ENCODE measurements around the gene NTN5. TPM values are rescaled to one million over a fixed set of nuclear protein-coding genes. Genes with fewer than 3 reads are reported as not detected.

The NTN5 gene
- total and polyA plus RNA-seq, 2 experiments from 2014 or later, result 0.33 TPM; not detected in 1

DNA sequence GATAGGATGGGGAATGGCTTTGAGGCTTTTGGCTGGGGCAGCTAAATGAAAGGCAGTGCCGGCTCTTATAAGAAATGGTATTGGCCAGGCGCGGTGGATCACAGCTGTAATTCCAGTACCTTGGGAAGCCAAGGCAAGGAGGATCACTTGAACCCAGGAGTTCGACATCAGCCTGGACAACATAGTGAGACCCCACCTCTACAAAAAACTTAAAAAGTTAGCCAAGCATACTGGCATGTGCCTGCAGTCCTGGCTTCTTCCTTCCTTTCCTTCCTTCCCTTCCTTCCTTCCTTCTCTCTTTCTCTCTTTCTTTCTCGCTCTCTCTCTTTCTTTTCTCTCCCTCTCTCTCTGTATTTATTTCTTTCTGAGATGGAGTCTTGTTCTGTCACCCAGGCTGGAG is 30.0 kb downstream of the NTN5 start:
- Histone ChIP-seq H3K9me3 (ENCODE audit: low read depth) (no peaks in the 10 kb centered on the region), H4K20me1 (ENCODE audit: insufficient read depth, poor library complexity, severe bottlenecking) (no peaks in the 10 kb centered on the region), H3K36me3 (replicated peaks; ENCODE audit: insufficient read depth, low read depth) (no peaks in the 10 kb centered on the region), H3K4me2 (no peak overlapping the region), H3K4me3 (no peak overlapping the region), H3K4me1 (ENCODE audit: insufficient read depth) (peaks cover 11% of the 10 kb centered on the region), H3K27ac (no peak overlapping the region), H2AFZ (no peak overlapping the region), H3K27me3 (no peaks in the 10 kb centered on the region), H3K9me2 (replicated peaks; ENCODE audit: insufficient read depth) (no peaks in the 10 kb centered on the region), H3K79me2 (no peaks in the 10 kb centered on the region)
- DNase-seq (ENCODE audit: low spot score), result no peak
- WGBS (ENCODE audit: low lambda C conversion rate, missing lambda C conversion rate), result 96% methylated on average over 5 of the region's 5 CpGs
- TF ChIP-seq, protein P1, sequence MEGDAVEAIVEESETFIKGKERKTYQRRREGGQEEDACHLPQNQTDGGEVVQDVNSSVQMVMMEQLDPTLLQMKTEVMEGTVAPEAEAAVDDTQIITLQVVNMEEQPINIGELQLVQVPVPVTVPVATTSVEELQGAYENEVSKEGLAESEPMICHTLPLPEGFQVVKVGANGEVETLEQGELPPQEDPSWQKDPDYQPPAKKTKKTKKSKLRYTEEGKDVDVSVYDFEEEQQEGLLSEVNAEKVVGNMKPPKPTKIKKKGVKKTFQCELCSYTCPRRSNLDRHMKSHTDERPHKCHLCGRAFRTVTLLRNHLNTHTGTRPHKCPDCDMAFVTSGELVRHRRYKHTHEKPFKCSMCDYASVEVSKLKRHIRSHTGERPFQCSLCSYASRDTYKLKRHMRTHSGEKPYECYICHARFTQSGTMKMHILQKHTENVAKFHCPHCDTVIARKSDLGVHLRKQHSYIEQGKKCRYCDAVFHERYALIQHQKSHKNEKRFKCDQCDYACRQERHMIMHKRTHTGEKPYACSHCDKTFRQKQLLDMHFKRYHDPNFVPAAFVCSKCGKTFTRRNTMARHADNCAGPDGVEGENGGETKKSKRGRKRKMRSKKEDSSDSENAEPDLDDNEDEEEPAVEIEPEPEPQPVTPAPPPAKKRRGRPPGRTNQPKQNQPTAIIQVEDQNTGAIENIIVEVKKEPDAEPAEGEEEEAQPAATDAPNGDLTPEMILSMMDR (IDR thresholded peaks at IDR 0.05; ENCODE audit: poor library complexity), result no peak
- TF ChIP-seq EZH2phosphoT487 (IDR thresholded peaks at IDR 0.05; ENCODE audit: low read depth, severe bottlenecking, unreplicated experiment), result no peak
- no peak for TF ChIP-seq EZH2 (IDR thresholded peaks at IDR 0.05; ENCODE audit: borderline replicate concordance)

DNA sequence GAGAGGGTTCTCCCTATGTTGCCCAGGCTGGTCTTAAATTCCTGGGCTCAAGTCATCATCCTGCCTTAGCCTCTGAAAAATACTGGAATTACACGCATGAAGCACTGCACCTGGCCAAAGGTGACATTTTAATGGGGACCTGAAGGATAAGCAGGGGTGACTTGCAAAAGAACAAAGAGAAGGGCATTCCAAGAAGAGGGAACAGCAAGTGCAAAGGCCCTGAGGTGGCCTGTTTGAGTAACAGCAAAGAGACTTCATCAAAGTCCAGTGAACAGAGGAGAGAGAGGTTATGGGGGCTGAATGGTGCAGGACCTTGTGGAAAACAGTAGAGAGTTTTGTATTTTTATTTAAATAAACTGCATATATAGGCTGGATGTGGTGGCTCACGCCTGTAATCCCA is 31.0 kb downstream of the NTN5 start:
- H3K4me2 ChIP-seq, result no peak overlapping the region
- DNase-seq (ENCODE audit: low spot score), result no peak
- H3K36me3 ChIP-seq (replicated peaks; ENCODE audit: insufficient read depth, low read depth), result no peaks in the 10 kb centered on the region
- 97% methylated on average over 2 of the region's 2 CpGs for WGBS (ENCODE audit: low lambda C conversion rate, missing lambda C conversion rate)
- H3K9me2 ChIP-seq (replicated peaks; ENCODE audit: insufficient read depth), result no peaks in the 10 kb centered on the region
- H3K9me3 ChIP-seq (ENCODE audit: low read depth), result no peaks in the 10 kb centered on the region
- H3K4me1 ChIP-seq (ENCODE audit: insufficient read depth), result peaks cover 11% of the 10 kb centered on the region
- TF ChIP-seq, protein P1 (IDR thresholded peaks at IDR 0.05; ENCODE audit: poor library complexity), result no peak
- H3K27me3 ChIP-seq, result no peaks in the 10 kb centered on the region
- H4K20me1 ChIP-seq (ENCODE audit: insufficient read depth, poor library complexity, severe bottlenecking), result no peaks in the 10 kb centered on the region
- H3K79me2 ChIP-seq, result no peaks in the 10 kb centered on the region
- no peak overlapping the region for H2AFZ ChIP-seq
- no peak overlapping the region for H3K27ac ChIP-seq
- H3K4me3 ChIP-seq, result no peak overlapping the region

DNA sequence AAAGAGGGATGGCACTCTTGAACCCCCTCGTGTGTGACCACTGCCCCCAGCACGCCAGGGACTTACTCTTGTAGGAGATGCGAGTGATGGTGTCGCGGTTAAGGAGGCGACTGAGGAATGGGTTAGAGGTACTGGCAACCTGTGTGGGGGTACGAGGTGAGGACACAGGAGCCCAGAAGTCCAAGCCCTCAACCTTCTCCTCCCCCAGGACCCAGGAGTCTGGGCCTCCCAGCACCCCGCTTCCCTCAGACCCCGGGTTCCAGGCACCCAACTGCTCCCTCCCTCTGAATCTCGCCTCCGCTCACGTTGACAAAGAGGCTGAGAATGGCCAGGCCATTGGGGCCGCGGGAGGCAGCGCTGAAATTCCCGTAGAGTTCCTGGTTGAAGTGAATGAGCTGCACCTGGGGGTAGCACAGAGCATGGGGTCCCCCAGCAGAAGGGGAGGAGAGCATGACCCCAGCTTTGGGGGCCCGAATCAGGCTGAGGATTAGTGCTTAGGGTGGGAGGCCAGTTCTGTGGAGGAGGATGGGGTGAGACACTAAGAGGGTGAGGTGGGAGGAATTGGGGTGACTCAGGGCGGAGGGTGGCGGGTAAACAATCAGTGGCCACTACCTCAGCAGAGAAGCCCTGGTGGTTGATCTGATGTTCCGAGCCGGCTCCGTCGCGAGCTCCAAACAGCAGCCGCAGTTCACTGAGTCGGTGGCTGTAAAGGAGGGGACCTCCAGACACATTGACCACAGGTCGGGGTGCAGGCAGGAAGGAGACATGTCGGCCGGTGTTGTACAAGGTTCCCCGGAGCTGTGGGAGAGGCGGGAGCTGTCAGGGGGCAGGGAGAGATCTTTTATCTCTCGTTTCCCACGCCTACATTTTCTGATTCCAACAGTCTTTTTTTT is 33.1 kb downstream of the NTN5 start:
- H3K4me1 ChIP-seq (ENCODE audit: insufficient read depth), result peaks cover 10% of the 10 kb centered on the region
- no peak for DNase-seq (ENCODE audit: low spot score)
- H4K20me1 ChIP-seq (ENCODE audit: insufficient read depth, poor library complexity, severe bottlenecking), result no peaks in the 10 kb centered on the region
- H3K27ac ChIP-seq, result no peak overlapping the region
- no peak overlapping the region for H3K4me3 ChIP-seq
- H3K9me2 ChIP-seq (replicated peaks; ENCODE audit: insufficient read depth), result no peaks in the 10 kb centered on the region
- H3K4me2 ChIP-seq, result peak overlapping the region; percentile 24
- H3K36me3 ChIP-seq (replicated peaks; ENCODE audit: insufficient read depth, low read depth), result no peaks in the 10 kb centered on the region
- TF ChIP-seq EZH2phosphoT487 (IDR thresholded peaks at IDR 0.05; ENCODE audit: low read depth, severe bottlenecking, unreplicated experiment), result no peak
- no peak for TF ChIP-seq EZH2 (IDR thresholded peaks at IDR 0.05; ENCODE audit: borderline replicate concordance)
- TF ChIP-seq, protein P1 (IDR thresholded peaks at IDR 0.05; ENCODE audit: poor library complexity), result no peak
- H3K79me2 ChIP-seq, result peaks cover 5% of the 10 kb centered on the region
- no peaks in the 10 kb centered on the region for H3K27me3 ChIP-seq
- H2AFZ ChIP-seq, result no peak overlapping the region
- WGBS (ENCODE audit: low lambda C conversion rate, missing lambda C conversion rate), result 71% methylated on average over 32 of the region's 33 CpGs
- H3K9me3 ChIP-seq (ENCODE audit: low read depth), result no peaks in the 10 kb centered on the region
